GM23338 (cell line): ENCODE results near the gene TBC1D21.

Experiments
- CTCF ChIP-seq, 2 experiments: fragments of 200-600 bp in 1 of 2; sonication (generic) in 1 of 2; conservative IDR thresholded peaks; 2 replicates each; pipeline versions ENCODE4 v1.5.1 to v1.6.1; 2016 to 2017; ENCODE audit warnings: antibody characterized with exemption in 2 of 2, low read depth in 2 of 2, mild to moderate bottlenecking in 2 of 2, moderate library complexity in 1 of 2
- EZH2 ChIP-seq: fragments of 200-600 bp; sonication (generic); IDR thresholded peaks from one replicate; pipeline ENCODE4 v1.8.0; 2017; ENCODE audit warnings: antibody characterized with exemption, mild to moderate bottlenecking, low read depth; ENCODE audit not compliant: unreplicated experiment
- POLR2AphosphoS5 ChIP-seq: IDR thresholded peaks from 2 replicates; pipeline ENCODE4 v1.6.1; 2016; ENCODE audit warnings: antibody characterized with exemption, low read depth

GRCh38 chr15:73836845-73837244 is 36.5 kb upstream of the TBC1D21 start:
- TF ChIP-seq CTCF (conservative IDR thresholded peaks at IDR 0.05; ENCODE audit: low read depth in 2 of 2) = no peak
- TF ChIP-seq POLR2AphosphoS5 = no peak
- no peak for TF ChIP-seq EZH2
